Measurements from ENCODE around the gene GBE1. TPM values are rescaled to one million over a fixed set of nuclear protein-coding genes. Genes with fewer than 3 reads are reported as not detected.

The GBE1 gene
- total and polyA plus RNA-seq, 10 of the 15 experiments (the other 5 are each of a cell fraction or from before 2014, with no cell fraction given), result 21.4 to 62.2 (median 41.5) TPM

GRCh38 chr3:81764665-81765064, 3.2 kb upstream of the GBE1 start:
- Histone ChIP-seq H3K4me2 (ENCODE audit: control insufficient read depth, insufficient read depth) (no peak overlapping the region), H3K9ac (ENCODE audit: control insufficient read depth, insufficient read depth, low read length) (no peak overlapping the region), H3K4me1 (ENCODE audit: control insufficient read depth, insufficient read depth, low read length) (peaks cover 9% of the 10 kb centered on the region), H3K9me3 (replicated peaks; ENCODE audit: control insufficient read depth, insufficient read depth, low read length) (peaks cover 6% of the 10 kb centered on the region; the same call in 2 of the 3 replicates), H3K27me3 (replicated peaks in 1 of 2; ENCODE audit: control insufficient read depth in 2 of 2, insufficient read depth in 2 of 2, low read length in 1 of 2) (no peaks in the 10 kb centered on the region), H3K79me2 (ENCODE audit: control insufficient read depth, insufficient read depth, low read length) (peaks cover 13% of the 10 kb centered on the region), H4K20me1 (ENCODE audit: control insufficient read depth, insufficient read depth) (no peaks in the 10 kb centered on the region), H2AFZ (ENCODE audit: control insufficient read depth, low read depth, low read length) (no peak overlapping the region), H3K36me3 (ENCODE audit: control insufficient read depth in 2 of 2, insufficient read depth in 2 of 2, low read length in 1 of 2) (no peaks in the 10 kb centered on the region), H3K4me3 (no peak overlapping the region), H3K27ac (ENCODE audit: control insufficient read depth, insufficient read depth) (no peak overlapping the region)
- no TSS peak for BruUV-seq (replicated peaks)
- CTCF ChIA-PET, result interaction anchor here (2.0 kb wide), 1 partner anchor 12 kb away, joined by 9 read pairs; no protein-coding TSS in a partner anchor
- POLR2A ChIA-PET, result no interaction called here
- RAD21 ChIA-PET (ENCODE audit: unreplicated experiment), result interaction anchor here (0.6 to 0.9 kb wide), 2 partner anchors 14 to 52 kb away, joined by 3 to 4 read pairs; no protein-coding TSS in a partner anchor
- intact Hi-C loops (cut with micrococcal nuclease; ENCODE audit: unreplicated experiment), result loop anchor here (5.0 to 10.0 kb wide), 3 partner anchors 148 to 530 kb away; no protein-coding TSS in a partner anchor
- SMC1A ChIA-PET (ENCODE audit: uncharacterized antibody, unreplicated experiment), result interaction anchor here (1.0 to 3.8 kb wide), 4 partner anchors 11 to 53 kb away, joined by 3 to 21 read pairs (median 4); no protein-coding TSS in a partner anchor
- ATAC-seq (no peak), FAIRE-seq (no peak), DNase-seq (ENCODE audit: low read depth, low spot score) (no peak)
- in situ Hi-C loops (cut with MboI), result no loop called here
- TF ChIP-seq NFIC (IDR thresholded peaks at IDR 0.05; ENCODE audit: low read depth, low read length), result peak; percentile 42; the same call in 1 of the 2 replicates
- TF ChIP-seq EGR1 (IDR thresholded peaks at IDR 0.05; ENCODE audit: borderline replicate concordance in 1 of 2, low read depth in 2 of 2, low read length in 2 of 2), result no peak
- TF ChIP-seq, protein P1, sequence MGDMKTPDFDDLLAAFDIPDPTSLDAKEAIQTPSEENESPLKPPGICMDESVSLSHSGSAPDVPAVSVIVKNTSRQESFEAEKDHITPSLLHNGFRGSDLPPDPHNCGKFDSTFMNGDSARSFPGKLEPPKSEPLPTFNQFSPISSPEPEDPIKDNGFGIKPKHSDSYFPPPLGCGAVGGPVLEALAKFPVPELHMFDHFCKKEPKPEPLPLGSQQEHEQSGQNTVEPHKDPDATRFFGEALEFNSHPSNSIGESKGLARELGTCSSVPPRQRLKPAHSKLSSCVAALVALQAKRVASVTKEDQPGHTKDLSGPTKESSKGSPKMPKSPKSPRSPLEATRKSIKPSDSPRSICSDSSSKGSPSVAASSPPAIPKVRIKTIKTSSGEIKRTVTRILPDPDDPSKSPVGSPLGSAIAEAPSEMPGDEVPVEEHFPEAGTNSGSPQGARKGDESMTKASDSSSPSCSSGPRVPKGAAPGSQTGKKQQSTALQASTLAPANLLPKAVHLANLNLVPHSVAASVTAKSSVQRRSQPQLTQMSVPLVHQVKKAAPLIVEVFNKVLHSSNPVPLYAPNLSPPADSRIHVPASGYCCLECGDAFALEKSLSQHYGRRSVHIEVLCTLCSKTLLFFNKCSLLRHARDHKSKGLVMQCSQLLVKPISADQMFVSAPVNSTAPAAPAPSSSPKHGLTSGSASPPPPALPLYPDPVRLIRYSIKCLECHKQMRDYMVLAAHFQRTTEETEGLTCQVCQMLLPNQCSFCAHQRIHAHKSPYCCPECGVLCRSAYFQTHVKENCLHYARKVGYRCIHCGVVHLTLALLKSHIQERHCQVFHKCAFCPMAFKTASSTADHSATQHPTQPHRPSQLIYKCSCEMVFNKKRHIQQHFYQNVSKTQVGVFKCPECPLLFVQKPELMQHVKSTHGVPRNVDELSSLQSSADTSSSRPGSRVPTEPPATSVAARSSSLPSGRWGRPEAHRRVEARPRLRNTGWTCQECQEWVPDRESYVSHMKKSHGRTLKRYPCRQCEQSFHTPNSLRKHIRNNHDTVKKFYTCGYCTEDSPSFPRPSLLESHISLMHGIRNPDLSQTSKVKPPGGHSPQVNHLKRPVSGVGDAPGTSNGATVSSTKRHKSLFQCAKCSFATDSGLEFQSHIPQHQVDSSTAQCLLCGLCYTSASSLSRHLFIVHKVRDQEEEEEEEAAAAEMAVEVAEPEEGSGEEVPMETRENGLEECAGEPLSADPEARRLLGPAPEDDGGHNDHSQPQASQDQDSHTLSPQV (IDR thresholded peaks at IDR 0.05), result no peak
- TF ChIP-seq CREM (IDR thresholded peaks at IDR 0.05; ENCODE audit: low read depth), result peak; percentile 29; the same call in 1 of the 2 replicates
- TF ChIP-seq ATF7 (IDR thresholded peaks at IDR 0.05; ENCODE audit: low read depth), result peak; percentile 81
- TF ChIP-seq MLLT1 (IDR thresholded peaks at IDR 0.05), result no peak
- no peak for TF ChIP-seq POLR2AphosphoS2 (IDR thresholded peaks at IDR 0.05; ENCODE audit: low read depth, low read length)
- TF ChIP-seq NFXL1 (IDR thresholded peaks at IDR 0.05; ENCODE audit: borderline replicate concordance), result no peak
- TF ChIP-seq RFX5 (IDR thresholded peaks at IDR 0.05; ENCODE audit: low read depth, low read length), result no peak
- TF ChIP-seq SRF (IDR thresholded peaks at IDR 0.05; ENCODE audit: low read depth in 2 of 2, low read length in 2 of 2), result no peak
- TF ChIP-seq, protein P2, sequence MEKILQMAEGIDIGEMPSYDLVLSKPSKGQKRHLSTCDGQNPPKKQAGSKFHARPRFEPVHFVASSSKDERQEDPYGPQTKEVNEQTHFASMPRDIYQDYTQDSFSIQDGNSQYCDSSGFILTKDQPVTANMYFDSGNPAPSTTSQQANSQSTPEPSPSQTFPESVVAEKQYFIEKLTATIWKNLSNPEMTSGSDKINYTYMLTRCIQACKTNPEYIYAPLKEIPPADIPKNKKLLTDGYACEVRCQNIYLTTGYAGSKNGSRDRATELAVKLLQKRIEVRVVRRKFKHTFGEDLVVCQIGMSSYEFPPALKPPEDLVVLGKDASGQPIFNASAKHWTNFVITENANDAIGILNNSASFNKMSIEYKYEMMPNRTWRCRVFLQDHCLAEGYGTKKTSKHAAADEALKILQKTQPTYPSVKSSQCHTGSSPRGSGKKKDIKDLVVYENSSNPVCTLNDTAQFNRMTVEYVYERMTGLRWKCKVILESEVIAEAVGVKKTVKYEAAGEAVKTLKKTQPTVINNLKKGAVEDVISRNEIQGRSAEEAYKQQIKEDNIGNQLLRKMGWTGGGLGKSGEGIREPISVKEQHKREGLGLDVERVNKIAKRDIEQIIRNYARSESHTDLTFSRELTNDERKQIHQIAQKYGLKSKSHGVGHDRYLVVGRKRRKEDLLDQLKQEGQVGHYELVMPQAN (conservative IDR thresholded peaks at IDR 0.05), result no peak
- peak; percentile 15; the same call in 1 of the 2 replicates for TF ChIP-seq JUNB (IDR thresholded peaks at IDR 0.05)
- TF ChIP-seq, protein P3, sequence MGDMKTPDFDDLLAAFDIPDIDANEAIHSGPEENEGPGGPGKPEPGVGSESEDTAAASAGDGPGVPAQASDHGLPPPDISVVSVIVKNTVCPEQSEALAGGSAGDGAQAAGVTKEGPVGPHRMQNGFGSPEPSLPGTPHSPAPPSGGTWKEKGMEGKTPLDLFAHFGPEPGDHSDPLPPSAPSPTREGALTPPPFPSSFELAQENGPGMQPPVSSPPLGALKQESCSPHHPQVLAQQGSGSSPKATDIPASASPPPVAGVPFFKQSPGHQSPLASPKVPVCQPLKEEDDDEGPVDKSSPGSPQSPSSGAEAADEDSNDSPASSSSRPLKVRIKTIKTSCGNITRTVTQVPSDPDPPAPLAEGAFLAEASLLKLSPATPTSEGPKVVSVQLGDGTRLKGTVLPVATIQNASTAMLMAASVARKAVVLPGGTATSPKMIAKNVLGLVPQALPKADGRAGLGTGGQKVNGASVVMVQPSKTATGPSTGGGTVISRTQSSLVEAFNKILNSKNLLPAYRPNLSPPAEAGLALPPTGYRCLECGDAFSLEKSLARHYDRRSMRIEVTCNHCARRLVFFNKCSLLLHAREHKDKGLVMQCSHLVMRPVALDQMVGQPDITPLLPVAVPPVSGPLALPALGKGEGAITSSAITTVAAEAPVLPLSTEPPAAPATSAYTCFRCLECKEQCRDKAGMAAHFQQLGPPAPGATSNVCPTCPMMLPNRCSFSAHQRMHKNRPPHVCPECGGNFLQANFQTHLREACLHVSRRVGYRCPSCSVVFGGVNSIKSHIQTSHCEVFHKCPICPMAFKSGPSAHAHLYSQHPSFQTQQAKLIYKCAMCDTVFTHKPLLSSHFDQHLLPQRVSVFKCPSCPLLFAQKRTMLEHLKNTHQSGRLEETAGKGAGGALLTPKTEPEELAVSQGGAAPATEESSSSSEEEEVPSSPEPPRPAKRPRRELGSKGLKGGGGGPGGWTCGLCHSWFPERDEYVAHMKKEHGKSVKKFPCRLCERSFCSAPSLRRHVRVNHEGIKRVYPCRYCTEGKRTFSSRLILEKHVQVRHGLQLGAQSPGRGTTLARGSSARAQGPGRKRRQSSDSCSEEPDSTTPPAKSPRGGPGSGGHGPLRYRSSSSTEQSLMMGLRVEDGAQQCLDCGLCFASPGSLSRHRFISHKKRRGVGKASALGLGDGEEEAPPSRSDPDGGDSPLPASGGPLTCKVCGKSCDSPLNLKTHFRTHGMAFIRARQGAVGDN (IDR thresholded peaks at IDR 0.05), result no peak
